Fibroblast of skin of right quadriceps (primary cell): ENCODE results near the gene WDR62.

Experiments used
- DNase-seq: peaks from one replicate; pipeline ENCODE4 v3.0.0-alpha.2; 2013

Gene WDR62

GRCh38 chr19:36142496-36142895 is 87.8 kb downstream of the WDR62 start:
- DNase-seq: no peak

GRCh38 chr19:36144624-36145023 is 89.9 kb downstream of the WDR62 start:
- DNase-seq: no peak

GRCh38 chr19:36149673-36150406 is 95.1 kb downstream of the WDR62 start:
- no peak for DNase-seq

GRCh38 chr19:36150586-36150985 is 95.9 kb downstream of the WDR62 start:
- no peak for DNase-seq

GRCh38 chr19:36151144-36152018 is 96.7 kb downstream of the WDR62 start:
- no peak for DNase-seq

- DNase-seq: no peak
Measured at GRCh38 chr19:36152019-36152351, 97.3 kb downstream of the WDR62 start.

- DNase-seq: peak; percentile 19
Measured at GRCh38 chr19:36152352-36153091, 97.8 kb downstream of the WDR62 start, which contains the start of gene COX7A1. Gene COX7A1 (minus strand): TSS chr19:36152447. CDS start chr19:36152407, 40 bp downstream.

- no peak for DNase-seq
Measured at GRCh38 chr19:36153126-36153525, 98.4 kb downstream of the WDR62 start.
